ENCODE results near the gene CNN2. TPM values are rescaled to one million over a fixed set of nuclear protein-coding genes. Genes with fewer than 3 reads are reported as not detected.

Gene CNN2
- total and polyA plus RNA-seq, 9 of the 15 experiments (the other 6 are each of a cell fraction or from before 2014, with no cell fraction given), result 12.1 to 174 (median 52.7) TPM

DNA sequence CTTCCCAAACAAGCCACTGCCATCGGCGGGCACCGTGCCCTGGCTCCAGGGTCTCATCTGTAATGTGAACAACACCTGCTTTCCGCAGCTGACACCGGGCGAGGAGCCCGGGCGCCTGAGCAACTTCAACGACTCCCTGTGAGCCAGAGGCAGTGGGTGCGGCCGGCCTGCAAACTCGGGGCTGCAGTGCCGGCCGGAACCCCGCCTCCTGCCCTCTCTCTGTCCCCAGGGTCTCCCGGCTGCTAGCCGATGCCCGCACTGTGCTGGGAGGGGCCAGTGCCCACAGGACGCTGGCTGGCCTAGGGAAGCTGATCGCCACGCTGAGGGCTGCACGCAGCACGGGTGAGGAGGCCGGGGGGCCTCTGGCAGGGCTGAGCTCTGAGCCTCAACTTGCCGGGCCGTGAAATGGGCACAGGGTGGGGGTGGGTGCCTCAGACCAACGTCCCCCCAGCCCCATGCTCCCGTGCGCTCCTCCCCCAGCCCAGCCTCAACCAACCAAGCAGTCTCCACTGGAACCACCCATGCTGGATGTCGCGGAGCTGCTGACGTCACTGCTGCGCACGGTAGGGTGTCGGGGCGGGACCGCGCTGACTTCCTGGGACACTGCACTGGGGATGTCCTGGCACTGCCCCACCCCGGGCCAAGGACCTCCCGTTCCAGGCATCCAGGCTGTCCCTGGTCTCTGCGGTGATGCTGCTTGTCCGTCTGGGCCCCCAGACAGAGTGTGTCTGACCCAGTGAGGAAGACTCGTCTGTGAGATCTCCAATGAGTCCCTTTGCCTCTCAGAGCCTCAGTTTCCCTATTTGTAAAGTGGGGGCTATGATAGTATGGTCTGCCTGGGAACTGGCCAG, 15.7 kb downstream of the CNN2 start (continued):
- TF ChIP-seq, protein P1, sequence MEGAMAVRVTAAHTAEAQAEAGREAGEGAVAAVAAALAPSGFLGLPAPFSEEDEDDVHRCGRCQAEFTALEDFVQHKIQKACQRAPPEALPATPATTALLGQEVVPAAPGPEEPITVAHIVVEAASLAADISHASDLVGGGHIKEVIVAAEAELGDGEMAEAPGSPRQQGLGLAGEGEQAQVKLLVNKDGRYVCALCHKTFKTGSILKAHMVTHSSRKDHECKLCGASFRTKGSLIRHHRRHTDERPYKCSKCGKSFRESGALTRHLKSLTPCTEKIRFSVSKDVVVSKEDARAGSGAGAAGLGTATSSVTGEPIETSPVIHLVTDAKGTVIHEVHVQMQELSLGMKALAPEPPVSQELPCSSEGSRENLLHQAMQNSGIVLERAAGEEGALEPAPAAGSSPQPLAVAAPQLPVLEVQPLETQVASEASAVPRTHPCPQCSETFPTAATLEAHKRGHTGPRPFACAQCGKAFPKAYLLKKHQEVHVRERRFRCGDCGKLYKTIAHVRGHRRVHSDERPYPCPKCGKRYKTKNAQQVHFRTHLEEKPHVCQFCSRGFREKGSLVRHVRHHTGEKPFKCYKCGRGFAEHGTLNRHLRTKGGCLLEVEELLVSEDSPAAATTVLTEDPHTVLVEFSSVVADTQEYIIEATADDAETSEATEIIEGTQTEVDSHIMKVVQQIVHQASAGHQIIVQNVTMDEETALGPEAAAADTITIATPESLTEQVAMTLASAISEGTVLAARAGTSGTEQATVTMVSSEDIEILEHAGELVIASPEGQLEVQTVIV (CRISPR knock-in tag; IDR thresholded peaks at IDR 0.05; ENCODE audit: borderline replicate concordance), result no peak
- TF ChIP-seq NR2F6 (CRISPR knock-in tag; IDR thresholded peaks at IDR 0.05) (no peak), MTA1 (IDR thresholded peaks at IDR 0.05; ENCODE audit: borderline replicate concordance) (peak; percentile 97), RBM25 (IDR thresholded peaks at IDR 0.05; ENCODE audit: low read depth, low read length, severe bottlenecking) (peak; percentile 93), IRF2 (CRISPR knock-in tag; IDR thresholded peaks at IDR 0.05) (no peak), TCF7L2 (IDR thresholded peaks at IDR 0.05; ENCODE audit: low read depth, low read length) (no peak), CBX3 (IDR thresholded peaks at IDR 0.05; ENCODE audit: borderline replicate concordance in 1 of 2, low read length in 2 of 2) (peak in 1 of 2 experiments; percentile 27; a peak in 1 of 3 replicates), ZNF830 (CRISPR knock-in tag; IDR thresholded peaks at IDR 0.05) (no peak), SP1 (CRISPR knock-in tag; IDR thresholded peaks at IDR 0.05) (peak; percentile 83), RHOXF2B (CRISPR knock-in tag; conservative IDR thresholded peaks at IDR 0.05) (no peak), ILF3 (IDR thresholded peaks at IDR 0.05; ENCODE audit: borderline replicate concordance) (no peak)
- TF ChIP-seq, protein P2, sequence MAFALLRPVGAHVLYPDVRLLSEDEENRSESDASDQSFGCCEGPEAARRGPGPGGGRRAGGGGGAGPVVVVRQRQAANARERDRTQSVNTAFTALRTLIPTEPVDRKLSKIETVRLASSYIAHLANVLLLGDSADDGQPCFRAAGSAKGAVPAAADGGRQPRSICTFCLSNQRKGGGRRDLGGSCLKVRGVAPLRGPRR (CRISPR knock-in tag; IDR thresholded peaks at IDR 0.05), result no peak
- TF ChIP-seq, protein P3, sequence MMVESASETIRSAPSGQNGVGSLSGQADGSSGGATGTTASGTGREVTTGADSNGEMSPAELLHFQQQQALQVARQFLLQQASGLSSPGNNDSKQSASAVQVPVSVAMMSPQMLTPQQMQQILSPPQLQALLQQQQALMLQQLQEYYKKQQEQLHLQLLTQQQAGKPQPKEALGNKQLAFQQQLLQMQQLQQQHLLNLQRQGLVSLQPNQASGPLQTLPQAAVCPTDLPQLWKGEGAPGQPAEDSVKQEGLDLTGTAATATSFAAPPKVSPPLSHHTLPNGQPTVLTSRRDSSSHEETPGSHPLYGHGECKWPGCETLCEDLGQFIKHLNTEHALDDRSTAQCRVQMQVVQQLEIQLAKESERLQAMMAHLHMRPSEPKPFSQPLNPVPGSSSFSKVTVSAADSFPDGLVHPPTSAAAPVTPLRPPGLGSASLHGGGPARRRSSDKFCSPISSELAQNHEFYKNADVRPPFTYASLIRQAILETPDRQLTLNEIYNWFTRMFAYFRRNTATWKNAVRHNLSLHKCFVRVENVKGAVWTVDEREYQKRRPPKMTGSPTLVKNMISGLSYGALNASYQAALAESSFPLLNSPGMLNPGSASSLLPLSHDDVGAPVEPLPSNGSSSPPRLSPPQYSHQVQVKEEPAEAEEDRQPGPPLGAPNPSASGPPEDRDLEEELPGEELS (CRISPR knock-in tag; IDR thresholded peaks at IDR 0.05; ENCODE audit: borderline replicate concordance), result no peak
- TF ChIP-seq, protein P4, sequence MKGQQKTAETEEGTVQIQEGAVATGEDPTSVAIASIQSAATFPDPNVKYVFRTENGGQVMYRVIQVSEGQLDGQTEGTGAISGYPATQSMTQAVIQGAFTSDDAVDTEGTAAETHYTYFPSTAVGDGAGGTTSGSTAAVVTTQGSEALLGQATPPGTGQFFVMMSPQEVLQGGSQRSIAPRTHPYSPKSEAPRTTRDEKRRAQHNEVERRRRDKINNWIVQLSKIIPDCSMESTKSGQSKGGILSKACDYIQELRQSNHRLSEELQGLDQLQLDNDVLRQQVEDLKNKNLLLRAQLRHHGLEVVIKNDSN (CRISPR knock-in tag; IDR thresholded peaks at IDR 0.05), result no peak
- TF ChIP-seq, protein P5, sequence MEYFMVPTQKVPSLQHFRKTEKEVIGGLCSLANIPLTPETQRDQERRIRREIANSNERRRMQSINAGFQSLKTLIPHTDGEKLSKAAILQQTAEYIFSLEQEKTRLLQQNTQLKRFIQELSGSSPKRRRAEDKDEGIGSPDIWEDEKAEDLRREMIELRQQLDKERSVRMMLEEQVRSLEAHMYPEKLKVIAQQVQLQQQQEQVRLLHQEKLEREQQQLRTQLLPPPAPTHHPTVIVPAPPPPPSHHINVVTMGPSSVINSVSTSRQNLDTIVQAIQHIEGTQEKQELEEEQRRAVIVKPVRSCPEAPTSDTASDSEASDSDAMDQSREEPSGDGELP (CRISPR knock-in tag; IDR thresholded peaks at IDR 0.05; ENCODE audit: borderline replicate concordance), result peak; percentile 72; the same call in 1 of the 2 replicates
- TF ChIP-seq, protein P6, sequence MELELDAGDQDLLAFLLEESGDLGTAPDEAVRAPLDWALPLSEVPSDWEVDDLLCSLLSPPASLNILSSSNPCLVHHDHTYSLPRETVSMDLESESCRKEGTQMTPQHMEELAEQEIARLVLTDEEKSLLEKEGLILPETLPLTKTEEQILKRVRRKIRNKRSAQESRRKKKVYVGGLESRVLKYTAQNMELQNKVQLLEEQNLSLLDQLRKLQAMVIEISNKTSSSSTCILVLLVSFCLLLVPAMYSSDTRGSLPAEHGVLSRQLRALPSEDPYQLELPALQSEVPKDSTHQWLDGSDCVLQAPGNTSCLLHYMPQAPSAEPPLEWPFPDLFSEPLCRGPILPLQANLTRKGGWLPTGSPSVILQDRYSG (tag; conservative IDR thresholded peaks at IDR 0.05; ENCODE audit: low read depth), result no peak
- TF ChIP-seq, protein P7, sequence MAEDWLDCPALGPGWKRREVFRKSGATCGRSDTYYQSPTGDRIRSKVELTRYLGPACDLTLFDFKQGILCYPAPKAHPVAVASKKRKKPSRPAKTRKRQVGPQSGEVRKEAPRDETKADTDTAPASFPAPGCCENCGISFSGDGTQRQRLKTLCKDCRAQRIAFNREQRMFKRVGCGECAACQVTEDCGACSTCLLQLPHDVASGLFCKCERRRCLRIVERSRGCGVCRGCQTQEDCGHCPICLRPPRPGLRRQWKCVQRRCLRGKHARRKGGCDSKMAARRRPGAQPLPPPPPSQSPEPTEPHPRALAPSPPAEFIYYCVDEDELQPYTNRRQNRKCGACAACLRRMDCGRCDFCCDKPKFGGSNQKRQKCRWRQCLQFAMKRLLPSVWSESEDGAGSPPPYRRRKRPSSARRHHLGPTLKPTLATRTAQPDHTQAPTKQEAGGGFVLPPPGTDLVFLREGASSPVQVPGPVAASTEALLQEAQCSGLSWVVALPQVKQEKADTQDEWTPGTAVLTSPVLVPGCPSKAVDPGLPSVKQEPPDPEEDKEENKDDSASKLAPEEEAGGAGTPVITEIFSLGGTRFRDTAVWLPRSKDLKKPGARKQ (CRISPR knock-in tag; IDR thresholded peaks at IDR 0.05), result no peak
